Posterior vena cava (tissue), 2 donors: ENCODE results near the gene HHIPL1. TPM values are rescaled to one million over a fixed set of nuclear protein-coding genes. Genes with fewer than 3 reads are reported as not detected.

Experiments
- DNase-seq: peaks from one replicate; pipeline ENCODE4 v3.0.0-alpha.2; 2020; ENCODE audit warnings: low spot score
- intact Hi-C, 2 donors: fragments of 100-400 bp; cut with DNase I; formaldehyde crosslinking; loops; one replicate each; pipeline versions ENCODE4 v1.14.1 to v1.14.2; 2022 to 2023
- total RNA-seq, 2 donors: library from RNA; stranded (reverse); fragmentation: NEBNext Ultra II Directional; extraction: Animal tissue kit (Norgen Biotek cat#: 25700); gene quantifications; one replicate each; pipeline ENCODE4 v1.2.1, GENCODE V29; 2021
- donor health status: DM: yes; HTN: yes; CAD: no.
- donor health status: DM: yes; HTN: yes; CAD: no.

Gene HHIPL1
- total RNA-seq, 2 donors from 2014 or later: 10.9 to 11.6 TPM

DNA sequence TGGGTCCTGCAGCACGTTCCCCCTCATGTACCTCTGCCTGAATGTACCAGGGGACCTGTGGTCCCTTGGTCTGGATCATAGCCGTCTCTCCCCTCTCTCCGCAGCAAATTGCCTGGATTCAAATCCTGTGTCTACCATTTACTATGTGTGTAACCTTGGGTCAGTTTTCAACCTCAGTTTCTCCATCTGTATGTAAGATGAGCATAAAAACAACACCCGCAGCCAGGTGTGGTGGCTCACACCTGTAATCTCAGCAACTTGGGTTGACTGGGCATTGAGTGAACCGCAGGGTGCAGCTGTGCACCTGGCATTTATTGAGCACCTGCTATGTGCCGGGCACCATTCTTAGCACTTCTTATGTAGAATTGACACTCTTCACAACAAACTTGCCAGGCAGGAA is 53.3 kb downstream of the HHIPL1 start:
- intact Hi-C loops: no loop called here
- DNase-seq: no peak

DNA sequence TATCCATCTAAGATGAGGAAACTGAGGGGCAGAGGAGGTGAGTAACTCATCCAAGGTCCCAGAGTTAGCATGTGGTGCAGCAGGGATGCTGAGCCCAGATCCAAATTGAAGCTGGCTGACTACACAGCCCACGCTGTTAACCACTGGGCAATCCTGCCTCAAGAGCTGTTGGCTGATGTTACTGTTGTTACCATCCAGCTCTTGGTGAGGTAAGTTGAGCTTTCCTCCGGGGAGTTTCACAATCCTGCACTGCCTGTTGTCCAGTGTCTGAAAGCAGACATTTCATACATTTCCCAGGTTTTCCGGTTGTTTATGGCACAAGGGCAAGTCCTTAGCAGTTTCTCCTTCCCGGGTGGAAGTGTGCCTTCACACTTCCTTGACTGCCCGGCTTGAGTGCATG is 53.7 kb downstream of the HHIPL1 start:
- intact Hi-C loops: no loop called here
- peak; percentile 43 for DNase-seq

DNA sequence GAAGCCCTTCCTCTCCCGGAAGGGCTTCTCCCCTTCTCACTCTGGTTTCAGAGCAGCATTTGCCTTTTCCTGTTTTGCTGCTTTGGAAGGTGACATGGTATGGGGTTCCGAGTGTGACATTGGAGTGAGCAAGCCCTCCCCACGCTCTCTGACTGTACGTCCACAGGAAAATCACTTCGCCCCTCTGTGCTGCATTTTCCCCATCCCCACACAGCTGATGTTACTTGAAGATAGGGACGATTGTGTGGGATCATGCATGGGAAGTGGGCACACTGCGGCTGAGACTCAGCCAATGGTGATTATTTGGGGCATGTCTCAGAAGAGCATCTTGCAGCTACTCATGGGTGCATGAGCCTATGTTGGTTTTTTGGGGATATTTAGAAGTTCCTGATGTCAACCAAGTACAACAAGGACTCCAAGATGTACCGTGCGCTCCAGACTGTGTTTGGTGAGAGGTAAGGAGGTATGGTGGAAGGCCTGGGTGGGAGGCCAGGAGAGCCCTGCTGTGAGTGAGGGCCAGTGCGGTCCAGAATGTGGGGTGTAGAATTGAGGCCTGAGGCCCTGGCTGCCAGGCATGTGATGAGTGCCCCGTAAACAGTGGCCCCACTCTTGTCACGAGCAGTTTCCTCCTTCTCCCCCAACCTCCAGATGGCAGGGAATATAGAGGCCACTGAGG is 54.3 kb downstream of the HHIPL1 start:
- DNase-seq: peak; percentile 53
- intact Hi-C loops: no loop called here

DNA sequence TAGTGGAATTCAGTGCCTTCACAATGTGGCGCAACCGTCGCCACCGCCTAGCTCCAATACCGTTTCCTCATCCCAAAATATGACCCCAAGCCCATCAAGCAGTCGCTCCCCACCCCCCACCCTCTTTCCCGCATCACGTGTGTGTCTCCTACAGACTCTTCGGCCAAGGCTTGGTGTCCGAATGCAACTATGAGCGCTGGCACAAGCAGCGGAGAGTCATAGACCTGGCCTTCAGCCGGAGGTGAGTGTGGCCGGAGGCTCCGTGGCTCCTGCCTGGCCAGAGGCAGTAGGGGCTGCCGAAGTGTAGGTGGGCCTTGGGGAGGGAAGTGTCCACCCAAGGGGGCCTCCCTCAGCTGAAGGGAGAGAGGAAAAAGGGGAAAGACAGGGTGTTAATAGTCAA is 54.9 kb downstream of the HHIPL1 start:
- intact Hi-C loops: no loop called here
- DNase-seq: peak; percentile 61

DNA sequence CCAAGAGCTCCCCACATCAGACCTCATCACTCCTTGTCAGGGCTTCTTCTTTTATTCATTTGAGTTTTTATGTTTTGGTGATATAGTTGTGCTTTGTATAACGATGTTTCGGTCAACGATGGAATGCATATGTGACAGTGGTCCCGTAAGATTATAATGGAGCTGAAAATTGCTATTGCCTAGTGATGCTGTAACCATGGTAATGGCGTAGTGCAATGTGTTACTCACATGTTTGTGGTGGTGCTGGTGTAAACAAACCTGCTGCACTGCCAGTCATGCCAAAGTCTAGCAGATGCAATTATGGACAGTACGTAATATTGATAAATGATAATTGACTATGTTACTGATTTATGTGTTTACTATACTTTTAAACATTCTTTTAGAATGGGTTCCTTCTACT is 55.5 kb downstream of the HHIPL1 start:
- no peak for DNase-seq
- intact Hi-C loops: no loop called here

DNA sequence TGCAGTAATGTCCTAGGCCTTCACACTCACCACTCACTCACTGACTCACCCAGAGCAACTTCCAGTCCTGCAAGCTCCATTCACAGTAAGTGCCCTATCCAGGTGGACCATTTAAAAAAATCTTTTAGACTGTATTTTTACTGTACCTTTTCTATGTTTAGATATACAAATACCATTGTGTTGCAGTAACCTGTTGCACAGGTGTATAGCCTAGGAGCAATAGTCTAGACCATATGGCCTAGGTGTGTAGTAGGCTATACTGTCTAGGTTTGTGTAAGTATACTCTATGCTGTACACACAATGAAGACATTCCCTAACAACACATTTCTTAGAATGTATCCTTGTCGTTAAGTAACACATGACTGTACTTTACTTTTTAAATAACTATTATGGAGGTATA is 56.3 kb downstream of the HHIPL1 start:
- intact Hi-C loops: no loop called here
- no peak for DNase-seq

DNA sequence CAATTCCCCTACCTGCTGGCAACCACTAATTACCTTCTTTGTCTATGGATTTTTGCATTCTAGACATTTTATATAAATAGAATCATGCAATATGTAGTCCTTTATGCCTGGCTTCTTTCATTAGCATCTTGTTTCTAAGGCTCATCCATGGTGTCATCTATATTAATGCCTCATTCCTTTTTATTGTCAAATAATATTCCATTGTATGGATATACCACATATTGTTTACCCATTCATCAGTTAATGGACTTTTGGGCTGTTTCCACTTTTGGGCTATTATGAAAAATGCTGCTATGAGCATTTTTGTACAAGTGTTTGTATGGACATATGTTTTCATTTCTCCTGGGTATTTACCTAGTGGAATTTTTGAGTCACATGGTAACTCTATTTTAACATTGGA is 57.2 kb downstream of the HHIPL1 start:
- intact Hi-C loops: no loop called here
- no peak for DNase-seq

DNA sequence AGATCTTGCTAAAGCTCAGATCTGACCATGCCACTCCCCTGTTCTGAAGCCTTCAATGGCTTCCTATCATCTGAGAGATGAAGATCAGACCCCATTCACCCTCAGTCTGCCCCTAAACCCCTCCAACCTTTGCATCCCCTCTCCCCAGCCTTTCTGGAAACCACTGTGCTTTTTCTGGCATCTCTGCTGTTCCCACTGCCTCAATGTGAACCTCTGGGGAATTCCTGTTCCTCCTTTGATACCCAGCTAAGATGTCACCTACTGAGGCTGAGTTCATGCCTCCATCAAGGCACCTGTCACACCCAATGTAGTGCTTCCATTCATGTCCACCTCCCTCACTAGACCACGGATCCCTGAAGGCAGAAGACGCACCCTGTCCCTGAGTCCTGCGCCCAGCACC is 58.5 kb downstream of the HHIPL1 start:
- no peak for DNase-seq
- intact Hi-C loops: no loop called here

DNA sequence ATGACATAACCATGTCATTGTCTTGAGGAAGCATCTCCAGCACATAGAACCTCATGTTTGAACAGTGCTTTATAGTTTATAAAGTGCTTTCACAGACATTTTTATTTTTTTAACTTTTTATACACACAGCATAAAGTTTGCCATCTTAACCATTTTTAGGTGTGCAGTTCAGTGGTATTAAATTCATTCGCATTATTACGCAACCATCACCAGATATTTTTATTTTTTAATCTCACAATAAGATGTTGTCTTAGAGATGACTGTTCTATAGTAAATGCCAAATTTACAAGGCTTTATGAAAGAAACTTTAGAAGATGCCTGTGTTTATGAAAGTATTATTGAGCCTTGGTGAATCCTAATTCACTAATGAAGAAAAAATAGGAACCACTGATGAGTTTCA is 59.1 kb downstream of the HHIPL1 start:
- intact Hi-C loops: no loop called here
- no peak for DNase-seq

DNA sequence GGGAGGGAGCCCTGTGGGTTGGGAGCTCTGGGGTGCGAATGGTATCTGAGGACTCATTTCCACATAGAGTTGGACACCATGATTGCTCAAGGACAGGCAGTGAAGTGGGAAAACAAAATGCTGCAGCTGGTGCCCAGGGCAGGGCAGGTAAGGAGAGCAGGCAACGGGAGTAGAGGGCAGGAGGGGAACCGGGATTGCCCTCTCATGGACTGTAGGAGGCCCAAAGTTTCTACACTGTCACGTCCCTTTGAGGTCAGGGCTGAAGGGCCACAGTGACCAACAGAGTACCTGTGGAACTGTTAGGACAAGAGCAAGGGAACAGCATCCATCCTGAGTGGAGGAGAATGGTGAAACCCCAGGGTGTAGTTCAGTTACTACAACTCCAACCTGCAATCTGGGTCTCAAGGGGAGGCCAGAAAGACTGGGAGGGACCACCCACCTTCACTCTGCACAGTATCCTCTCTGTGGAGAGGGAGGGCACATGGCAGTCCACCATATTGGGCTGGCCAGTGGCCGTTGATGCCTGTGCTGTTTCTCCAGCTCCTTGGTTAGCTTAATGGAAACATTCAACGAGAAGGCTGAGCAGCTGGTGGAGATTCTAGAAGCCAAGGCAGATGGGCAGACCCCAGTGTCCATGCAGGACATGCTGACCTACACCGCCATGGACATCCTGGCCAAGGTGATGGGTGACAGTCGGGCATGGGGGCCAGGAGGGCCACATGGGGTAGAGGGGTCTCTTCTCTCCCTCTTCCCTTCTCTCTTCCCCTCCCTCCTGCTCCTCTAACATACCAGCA is 61.4 kb downstream of the HHIPL1 start:
- peak; percentile 42 for DNase-seq
- intact Hi-C loops: no loop called here

DNA sequence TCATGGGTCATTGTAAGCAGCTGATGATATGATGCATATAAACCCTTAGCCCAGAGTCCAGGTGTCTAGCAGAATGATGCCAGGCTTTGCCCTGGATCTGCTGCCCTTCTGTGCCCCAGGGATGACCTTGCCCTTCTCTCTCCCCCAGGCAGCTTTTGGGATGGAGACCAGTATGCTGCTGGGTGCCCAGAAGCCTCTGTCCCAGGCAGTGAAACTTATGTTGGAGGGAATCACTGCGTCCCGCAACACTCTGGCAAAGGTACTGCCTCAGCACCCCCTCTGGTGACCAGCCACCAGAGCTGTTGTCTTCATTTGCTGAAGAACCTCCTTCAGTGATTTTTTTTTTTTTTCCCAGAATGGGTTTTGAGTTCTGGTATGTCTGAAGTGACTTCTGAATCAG is 62.5 kb downstream of the HHIPL1 start:
- intact Hi-C loops: no loop called here
- DNase-seq: no peak

DNA sequence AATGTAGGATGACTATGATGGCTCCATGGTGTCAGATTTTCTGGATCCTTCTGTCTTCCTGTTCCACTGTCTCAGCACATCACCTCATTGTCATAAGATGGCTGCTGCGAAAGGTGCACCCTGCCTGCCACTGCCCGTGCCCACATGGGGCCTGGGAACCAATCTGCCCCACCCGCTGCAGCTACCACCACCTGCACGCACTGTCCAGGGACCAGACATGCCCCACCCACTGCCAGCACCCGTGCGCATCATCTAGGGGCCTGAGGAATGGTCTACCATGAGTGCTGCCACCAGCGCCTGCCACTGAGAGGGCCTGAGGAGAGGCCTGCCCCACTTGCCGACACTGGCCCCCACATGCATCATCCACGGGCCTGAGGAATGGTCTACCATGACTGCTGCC is 63.0 kb downstream of the HHIPL1 start:
- intact Hi-C loops: no loop called here
- DNase-seq: no peak

DNA sequence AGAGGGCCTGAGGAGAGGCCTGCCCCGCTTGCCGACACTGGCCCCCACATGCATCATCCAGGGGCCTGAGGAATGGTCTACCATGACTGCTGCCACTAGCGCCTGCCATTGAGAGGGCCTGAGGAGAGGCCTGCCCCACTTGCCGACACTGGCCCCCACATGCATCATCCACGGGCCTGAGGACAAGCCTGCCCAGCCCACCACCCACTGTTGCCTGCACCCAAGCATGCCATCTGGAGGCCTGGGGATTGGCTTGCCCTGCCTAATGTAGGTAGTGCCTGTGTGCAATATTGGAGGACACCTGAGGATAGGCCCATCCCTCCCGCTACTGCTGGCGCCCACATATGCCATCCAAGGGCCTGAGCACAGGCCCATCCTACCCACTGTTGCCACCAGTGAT is 63.5 kb downstream of the HHIPL1 start:
- intact Hi-C loops: no loop called here
- DNase-seq: peak; percentile 50

DNA sequence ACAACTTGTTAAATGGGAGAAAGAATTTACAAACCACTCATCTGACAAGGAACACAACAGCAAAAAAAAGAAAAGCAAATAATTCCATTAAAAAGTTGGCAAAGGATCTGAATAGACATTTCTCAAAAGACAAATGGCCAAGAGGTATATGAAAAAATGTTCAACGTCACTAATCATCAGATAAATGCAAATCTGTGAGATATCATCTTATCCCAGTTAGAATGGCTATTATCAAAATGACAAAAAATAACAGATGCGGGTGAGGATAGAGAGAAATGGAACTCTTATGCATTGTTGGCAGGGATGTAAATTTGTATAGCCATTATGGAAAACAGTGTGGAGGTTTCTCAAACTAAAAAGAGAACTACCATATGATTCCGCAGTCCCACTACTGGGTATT is 69.0 kb downstream of the HHIPL1 start:
- intact Hi-C loops: no loop called here
- no peak for DNase-seq

DNA sequence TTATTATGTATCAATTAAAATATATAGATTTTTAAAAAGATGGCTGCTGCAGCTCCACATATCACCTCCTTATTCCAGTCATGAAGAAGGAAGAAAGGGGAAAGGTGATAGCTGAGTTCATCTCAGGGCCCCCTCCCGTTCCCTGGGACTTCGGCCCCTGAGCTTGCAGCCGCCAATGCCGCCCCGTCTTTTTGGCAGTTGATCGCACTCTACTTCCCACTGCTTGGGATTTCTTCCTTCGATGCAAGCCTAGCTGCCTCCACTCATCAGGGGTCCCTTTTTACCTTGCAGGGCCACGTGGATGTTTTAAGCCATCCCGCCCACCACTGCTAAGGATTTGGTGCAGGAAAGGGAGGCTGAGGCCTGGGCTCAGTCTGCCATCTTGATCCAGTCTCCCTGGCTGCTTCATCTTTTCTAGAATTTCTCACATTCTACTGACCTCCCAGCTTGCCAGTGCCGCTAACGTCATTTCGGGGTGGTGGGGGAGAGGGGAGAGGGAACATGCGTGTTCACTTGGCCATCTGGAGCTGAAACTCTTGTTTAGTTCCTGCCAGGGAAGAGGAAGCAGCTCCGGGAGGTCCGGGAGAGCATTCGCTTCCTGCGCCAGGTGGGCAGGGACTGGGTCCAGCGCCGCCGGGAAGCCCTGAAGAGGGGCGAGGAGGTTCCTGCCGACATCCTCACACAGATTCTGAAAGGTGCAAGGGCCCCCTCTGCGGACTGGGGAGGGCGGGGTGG is 70.5 kb downstream of the HHIPL1 start:
- peak; percentile 73 for DNase-seq

DNA sequence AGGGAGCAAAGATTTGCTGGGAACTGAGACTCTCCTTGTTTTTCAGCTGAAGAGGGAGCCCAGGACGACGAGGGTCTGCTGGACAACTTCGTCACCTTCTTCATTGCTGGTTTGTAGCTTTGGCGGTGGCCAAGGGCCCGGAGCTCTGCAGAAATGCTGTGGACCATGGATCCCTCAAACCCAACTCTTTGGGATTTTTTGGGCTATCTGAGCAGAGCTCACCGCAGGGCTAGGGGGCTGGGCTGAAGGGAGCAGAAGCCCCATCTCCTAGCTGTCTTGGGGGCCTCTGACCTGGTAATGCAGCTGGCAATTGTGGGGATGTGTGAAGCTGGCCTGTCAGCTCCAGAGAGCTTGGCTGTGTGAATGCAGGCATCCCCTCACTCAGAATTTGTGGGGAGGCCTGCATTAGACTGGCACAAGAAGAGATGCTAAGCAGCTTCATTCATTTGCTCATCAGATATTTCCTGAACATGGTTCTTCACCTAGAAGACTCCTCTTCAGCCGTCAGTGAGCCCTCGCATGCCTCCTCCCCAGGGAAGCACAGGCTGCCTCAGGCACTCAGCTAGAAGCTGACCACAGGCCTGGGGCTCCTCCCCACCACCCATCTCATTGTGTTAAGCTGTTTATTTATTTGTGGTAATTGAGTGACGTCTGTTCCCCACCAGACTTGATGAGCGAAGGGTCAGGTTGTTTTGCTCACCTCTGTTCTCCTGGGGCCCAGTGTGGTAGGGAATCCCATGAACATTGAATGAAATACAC is 71.3 kb downstream of the HHIPL1 start:
- intact Hi-C loops: no loop called here
- peak; percentile 58 for DNase-seq

More for the DNA sequence above, 70.5 kb downstream of the HHIPL1 start:
- intact Hi-C loops: no loop called here

DNA sequence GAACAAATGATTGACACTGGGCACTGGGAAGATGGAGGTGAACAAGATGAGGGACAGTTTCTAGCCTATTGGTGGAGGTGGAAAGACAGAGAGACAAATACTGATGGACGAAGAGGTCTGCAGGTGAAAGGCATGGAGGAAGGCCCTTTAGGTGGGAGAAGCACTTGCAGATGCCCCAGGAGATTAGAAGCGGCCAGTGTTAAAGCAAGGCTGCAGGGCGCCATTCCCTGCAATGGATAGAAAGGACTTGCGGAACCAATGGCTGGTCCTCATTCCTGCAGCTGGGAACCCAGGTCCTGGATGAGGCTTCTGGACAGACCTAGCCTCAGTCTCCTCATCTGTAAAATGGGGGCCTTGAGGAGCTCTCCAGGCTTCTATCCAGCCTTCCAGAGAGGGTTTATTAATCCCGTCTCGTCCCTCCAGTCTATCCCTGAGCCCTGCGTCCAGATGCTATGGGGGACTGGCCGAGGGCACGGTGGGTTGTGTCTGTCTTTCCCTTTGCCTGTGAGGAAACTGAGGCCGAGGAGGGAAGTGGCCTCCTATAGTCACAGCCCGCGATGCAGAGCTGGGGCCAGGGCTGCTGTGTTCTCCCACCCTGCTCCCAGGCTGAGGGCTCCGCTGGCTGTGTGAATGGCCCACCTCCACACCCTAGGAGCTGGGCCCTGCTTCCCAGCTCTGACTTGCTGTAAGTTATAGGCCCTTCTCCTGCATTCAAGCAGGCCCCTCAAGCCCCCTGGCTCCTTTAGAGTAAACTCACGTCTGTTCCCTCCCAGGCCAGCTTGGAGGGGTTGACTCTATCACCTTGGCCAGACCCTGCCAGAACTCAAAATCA is 72.1 kb downstream of the HHIPL1 start:
- intact Hi-C loops: no loop called here
- DNase-seq: peak; percentile 65

DNA sequence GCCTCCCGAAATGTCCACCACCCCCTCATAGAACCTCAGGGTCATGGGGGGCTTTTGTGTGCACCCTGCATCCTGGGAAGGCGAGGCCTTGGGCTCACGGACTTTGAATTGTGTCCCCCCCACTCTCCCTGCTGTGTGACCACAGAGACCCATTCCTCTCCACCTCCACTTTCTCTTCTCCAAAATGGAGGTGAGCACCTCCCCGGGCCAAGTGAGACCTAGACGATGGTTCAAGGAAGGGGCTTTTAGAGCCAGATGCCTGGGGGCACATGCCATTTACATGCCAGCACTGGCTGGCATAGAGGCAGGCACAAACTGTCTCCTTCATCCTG is 72.7 kb downstream of the HHIPL1 start:
- intact Hi-C loops: no loop called here

More for the DNA sequence above, 72.7 kb downstream of the HHIPL1 start:
- DNase-seq: peak; percentile 68
